HepG2 (cell line): ENCODE results near the gene LY6G5B. TPM values are rescaled to one million over a fixed set of nuclear protein-coding genes. Genes with fewer than 3 reads are reported as not detected.
A peak's percentile ranks its signal among the peaks of the same experiment; 100 is the strongest.

ENCODE experiments used
- ATAC-seq: fragments of 200-7000 bp; cut with Tn5 transposase; 3 replicates; pipeline ENCODE4 v1.9.1; 2020; ENCODE audit warnings: mild to moderate bottlenecking, moderate library complexity
- BruUV-seq: library from RNA; stranded (reverse); fragments of 400-500 nt; replicated peaks from 2 replicates; lab custom pipeline; 2021; lab: Mats Ljungman, UMichigan
- CTCF ChIA-PET: fragments of 300-600 bp; formaldehyde crosslinking; extraction: SDS; loops from one replicate; lab custom pipeline; 2021; ENCODE audit warnings: low total read pairs, inconsistent platforms, low intra/inter-chr PET ratio; lab: Yijun Ruan, JAX
- POLR2A ChIA-PET: fragments of 350-600 bp; sonication (Branson Sonifier 250); formaldehyde crosslinking; loops from one replicate; lab custom pipeline; 2020; ENCODE audit warnings: antibody characterized with exemption, inconsistent platforms; lab: Yijun Ruan, JAX
- DNase-seq: peaks from one replicate; pipeline ENCODE4 v3.0.0-alpha.2; 2015; ENCODE audit warnings: low spot score
- FAIRE-seq: peaks from 3 replicates; lab custom pipeline; 2011; peaks lifted over from hg19 to GRCh38; lab: Jason Lieb, UNC
- H2AFZ ChIP-seq: one replicate; pipeline ENCODE4 v1.6.1; 2011; ENCODE audit warnings: low read length, inconsistent platforms
- H3K27ac ChIP-seq: fragments of 300-600 bp; 3 replicates; pipeline ENCODE4 v1.8.0; 2011; ENCODE audit warnings: mixed run types, mild to moderate bottlenecking, mixed read lengths, low read length, inconsistent platforms; ENCODE audit not compliant: insufficient read depth; ENCODE audit errors: extremely low read length
- H3K27me3 ChIP-seq, 2 experiments: fragments of 200-600 bp in 1 of 2; 2 replicates in 1 of 2; 3 replicates in 1 of 2; pipeline versions ENCODE4 v1.6.0 to v1.8.0; 2011; ENCODE audit warnings: low read length in 2 of 2, mild to moderate bottlenecking in 2 of 2, moderate library complexity in 2 of 2, inconsistent platforms in 1 of 2; ENCODE audit not compliant: insufficient read depth in 2 of 2, control insufficient read depth in 1 of 2
- H3K36me3 ChIP-seq, 2 experiments: fragments of 200-600 bp in 1 of 2; replicated peaks in 1 of 2; 2 replicates in 1 of 2; 3 replicates in 1 of 2; pipeline versions ENCODE4 v1.5.1 to v1.8.0; 2011; ENCODE audit warnings: low read length in 2 of 2, inconsistent platforms in 1 of 2; ENCODE audit not compliant: insufficient read depth in 2 of 2, control insufficient read depth in 1 of 2
- H3K4me1 ChIP-seq: 2 replicates; pipeline ENCODE4 v1.5.1; 2012; ENCODE audit warnings: low read length, inconsistent platforms; ENCODE audit not compliant: insufficient read depth
- H3K4me2 ChIP-seq: 2 replicates; pipeline ENCODE4 v1.6.0; 2011; ENCODE audit warnings: low read depth, low read length, inconsistent platforms
- H3K4me3 ChIP-seq, 3 experiments: fragments of 200-600 bp in 1 of 3; sonication (generic), shearing (Covaris generic) in 1 of 3; replicated peaks in 1 of 3; 2 replicates each; pipeline ENCODE4 v1.5.1; 2011 to 2016; ENCODE audit warnings: low read length in 3 of 3, inconsistent platforms in 2 of 3, low read depth in 2 of 3, mild to moderate bottlenecking in 2 of 3, control low read depth in 1 of 3, mixed read lengths in 1 of 3; ENCODE audit not compliant: insufficient read depth in 1 of 3
- H3K79me2 ChIP-seq: one replicate; pipeline ENCODE4 v1.6.1; 2011; ENCODE audit warnings: low read length, inconsistent platforms; ENCODE audit not compliant: insufficient read depth
- H3K9ac ChIP-seq: 2 replicates; pipeline ENCODE4 v1.6.0; 2011; ENCODE audit warnings: mild to moderate bottlenecking, low read depth, low read length, inconsistent platforms; ENCODE audit not compliant: insufficient read depth
- H3K9me3 ChIP-seq: 2 replicates; pipeline ENCODE4 v1.5.1; 2012; ENCODE audit warnings: mild to moderate bottlenecking, low read length
- H4K20me1 ChIP-seq: 2 replicates; pipeline ENCODE4 v1.6.0; 2011; ENCODE audit warnings: inconsistent platforms, mild to moderate bottlenecking, low read length, moderate library complexity; ENCODE audit not compliant: insufficient read depth
- AGO2 ChIP-seq: fragments of 200-400 bp; formaldehyde crosslinking; optimal IDR thresholded peaks from 2 replicates; pipeline ENCODE3; 2017; ENCODE audit warnings: mild to moderate bottlenecking, low read depth, low read length, moderate library complexity
- CENPT ChIP-seq: sonication (generic); formaldehyde crosslinking; IDR thresholded peaks from 2 replicates; pipeline ENCODE4 v1.8.0; 2022; ENCODE audit warnings: low read depth, mild to moderate bottlenecking, moderate library complexity, missing genetic modification reagents
- MTERF4 ChIP-seq: sonication (generic); formaldehyde crosslinking; IDR thresholded peaks from 2 replicates; pipeline ENCODE4 v1.8.0; 2023; ENCODE audit warnings: mild to moderate bottlenecking, missing genetic modification reagents
- NONO ChIP-seq, 2 experiments: fragments of 450-650 bp in 1 of 2; sonication (generic) in 1 of 2; formaldehyde crosslinking in 1 of 2; IDR thresholded peaks in 1 of 2; conservative IDR thresholded peaks in 1 of 2; 2 replicates each; pipeline versions ENCODE4 v1.6.1 to v1.8.0; 2017 to 2022; ENCODE audit warnings: mild to moderate bottlenecking in 1 of 2, missing genetic modification reagents in 1 of 2, moderate library complexity in 1 of 2
- RBM22 ChIP-seq: fragments of 200-400 bp; formaldehyde crosslinking; optimal IDR thresholded peaks from 2 replicates; pipeline ENCODE3; 2017; ENCODE audit warnings: mild to moderate bottlenecking, low read length, moderate library complexity
- THAP9 ChIP-seq: sonication (generic); formaldehyde crosslinking; IDR thresholded peaks from 2 replicates; pipeline ENCODE4; 2020; ENCODE audit warnings: missing genetic modification reagents, mild to moderate bottlenecking, borderline replicate concordance
- ZBTB40 ChIP-seq, 2 experiments: fragments of 450-650 bp in 1 of 2; sonication (generic) in 1 of 2; formaldehyde crosslinking in 1 of 2; IDR thresholded peaks; 2 replicates each; pipeline versions ENCODE4 v1.6.1 to v1.8.0; 2016 to 2022; ENCODE audit warnings: antibody characterized with exemption in 1 of 2, mild to moderate bottlenecking in 1 of 2, missing genetic modification reagents in 1 of 2
- ZNF430 ChIP-seq: sonication (generic); formaldehyde crosslinking; IDR thresholded peaks from 2 replicates; pipeline ENCODE4 v1.9.0; 2021; ENCODE audit warnings: mild to moderate bottlenecking, missing genetic modification reagents
- ZSCAN12 ChIP-seq: sonication (generic); formaldehyde crosslinking; IDR thresholded peaks from 2 replicates; pipeline ENCODE4 v1.9.0; 2021; ENCODE audit warnings: mild to moderate bottlenecking, missing genetic modification reagents
- WGBS: methylation state at CpG from one replicate; pipeline ENCODE4 v1.1.6; 2017; ENCODE audit warnings: low lambda C conversion rate; 5-methylcytosine and 5-hydroxymethylcytosine counted together
- in situ Hi-C: cut with HindIII; loops from 2 replicates; pipeline ENCODE4 v1.10.0; 2017; ENCODE audit warnings: low pct_unique_long_range_greater_than_20kb; ENCODE audit not compliant: extremely low pct_ligation_motif_present
- intact Hi-C: fragments of 100-400 bp; cut with micrococcal nuclease; formaldehyde crosslinking; loops from one replicate; pipeline ENCODE4 v1.10.0; 2022; ENCODE audit not compliant: unreplicated experiment
- polyA plus RNA-seq, 8 experiments: library from polyadenylated mRNA; depleted of rRNA in 3 of 8; stranded (reverse) in 7 of 8; unstranded in 1 of 8; fragments of >200 nt; fragmentation: Illumina TruSeq in 4 of 8; extraction: Trizol in 4 of 8; gene quantifications; 2 replicates each; pipeline versions ENCODE4 v1.2.1 to v1.2.3, GENCODE V29; 2011 to 2016; ENCODE audit warnings: low read depth in 4 of 8, missing spikeins in 1 of 8, mixed read lengths in 1 of 8; ENCODE audit not compliant: insufficient read depth in 1 of 8
- total RNA-seq, 5 experiments: library from RNA; depleted of rRNA; stranded (reverse); fragments of >200 nt; fragmentation: Illumina TruSeq; extraction: Trizol; gene quantifications; 2 replicates each; pipeline ENCODE4 v1.2.3, GENCODE V29; 2016; ENCODE audit warnings: low read depth in 1 of 5

LY6G5B gene
- total and polyA plus RNA-seq, 2 of the 13 experiments (the other 11 are each of a cell fraction or from before 2014, with no cell fraction given) = 7.8 to 15.7 TPM

- no peaks in the 10 kb centered on the region for H3K9me3 ChIP-seq
- H4K20me1 ChIP-seq = peaks cover 5% of the 10 kb centered on the region; the same call in 1 of the 2 replicates
- no peak overlapping the region for H2AFZ ChIP-seq
- intact Hi-C loops = no loop called here
- peaks cover 16% of the 10 kb centered on the region for H3K79me2 ChIP-seq
- ATAC-seq (no peak), FAIRE-seq (no peak), DNase-seq (no peak)
- peaks cover 73 to 99% of the 10 kb centered on the region in 2 experiments for H3K36me3 ChIP-seq
- H3K27ac ChIP-seq = no peak overlapping the region
- in situ Hi-C loops = no loop called here
- H3K9ac ChIP-seq = no peak overlapping the region
- H3K4me1 ChIP-seq = peaks cover 2% of the 10 kb centered on the region
- H3K4me2 ChIP-seq = no peak overlapping the region
- 97% methylated on average over 19 of the region's 19 CpGs for WGBS
- no TSS peak for BruUV-seq
- POLR2A ChIA-PET = interaction anchor here (0.7 to 2.9 kb wide), 4 partner anchors 24 to 39 kb away, joined by 3 to 11 read pairs (median 4); partner anchors contain the start of genes APOM, BAG6, C6orf47 and CSNK2B
- no peak overlapping the region for H3K4me3 ChIP-seq
- CTCF ChIA-PET = no interaction called here
- H3K27me3 ChIP-seq = no peaks in the 10 kb centered on the region
- TF ChIP-seq MTERF4 = 0 out of 2 replicates have a peak, but pooled peaks have one; percentile 19
- TF ChIP-seq THAP9 = 0 out of 2 replicates have a peak, but pooled peaks have one; percentile 21
- TF ChIP-seq ZSCAN12 (CRISPR knock-in tag) = no peak
- no peak for TF ChIP-seq NONO (IDR thresholded peaks at IDR 0.05)
- no peak for TF ChIP-seq NONO (CRISPR knock-in tag; conservative IDR thresholded peaks at IDR 0.05)
- no peak for TF ChIP-seq RBM22
- no peak for TF ChIP-seq CENPT (CRISPR knock-in tag)
- peak; percentile 91 for TF ChIP-seq AGO2
- TF ChIP-seq ZNF430 (CRISPR knock-in tag) = no peak
- no peak for TF ChIP-seq ZBTB40 (IDR thresholded peaks at IDR 0.05)
- no peak for TF ChIP-seq ZBTB40 (CRISPR knock-in tag; IDR thresholded peaks at IDR 0.05)
These were observed 42.0 kb upstream of the LY6G5B start for GRCh38 chr6:31627690-31628287.
